Measurements from ENCODE around the gene NPHP4. TPM values are rescaled to one million over a fixed set of nuclear protein-coding genes. Genes with fewer than 3 reads are reported as not detected.

NPHP4 gene
- total and polyA plus RNA-seq, 2 experiments from 2014 or later: 6.4 to 12.7 TPM

- Histone ChIP-seq H3K36me3 (no peaks in the 10 kb centered on the region), H3K4me3 (no peak overlapping the region), H3K4me1 (ENCODE audit: low read depth) (no peaks in the 10 kb centered on the region), H3K27ac (no peak overlapping the region), H3K9me3 (ENCODE audit: low read depth) (no peaks in the 10 kb centered on the region), H3K27me3 (no peaks in the 10 kb centered on the region)
- TF ChIP-seq CTCF (IDR thresholded peaks at IDR 0.05; ENCODE audit: low read depth, low read length): no peak
- no peak for DNase-seq (ENCODE audit: low read depth in 1 of 2, low spot score in 1 of 2)
Observed at GRCh38 chr1:5916572-5917280, 75.5 kb downstream of the NPHP4 start.

- TF ChIP-seq CTCF (IDR thresholded peaks at IDR 0.05; ENCODE audit: low read depth, low read length): peak; percentile 76
- H3K27ac ChIP-seq: no peak overlapping the region
- peak; percentile 20 to 64 for DNase-seq (ENCODE audit: low read depth in 1 of 2, low spot score in 1 of 2)
- H3K27me3 ChIP-seq: no peaks in the 10 kb centered on the region
- no peaks in the 10 kb centered on the region for H3K4me1 ChIP-seq (ENCODE audit: low read depth)
- H3K9me3 ChIP-seq (ENCODE audit: low read depth): no peaks in the 10 kb centered on the region
- no peak overlapping the region for H3K4me3 ChIP-seq
- no peaks in the 10 kb centered on the region for H3K36me3 ChIP-seq
Observed at GRCh38 chr1:5915587-5916571, 76.3 kb downstream of the NPHP4 start.

- TF ChIP-seq CTCF (IDR thresholded peaks at IDR 0.05; ENCODE audit: low read depth, low read length): no peak
- H3K27ac ChIP-seq: no peak overlapping the region
- H3K4me1 ChIP-seq (ENCODE audit: low read depth): no peaks in the 10 kb centered on the region
- no peaks in the 10 kb centered on the region for H3K36me3 ChIP-seq
- no peak for DNase-seq (ENCODE audit: low read depth in 1 of 2, low spot score in 1 of 2)
- no peak overlapping the region for H3K4me3 ChIP-seq
- H3K9me3 ChIP-seq (ENCODE audit: low read depth): no peaks in the 10 kb centered on the region
- H3K27me3 ChIP-seq: no peaks in the 10 kb centered on the region
Observed at GRCh38 chr1:5914676-5915365, 77.4 kb downstream of the NPHP4 start.

GRCh38 chr1:5913876-5914275 lies 78.3 kb downstream of the NPHP4 start:
- Histone ChIP-seq H3K27ac (no peak overlapping the region), H3K9me3 (ENCODE audit: low read depth) (no peaks in the 10 kb centered on the region), H3K4me1 (ENCODE audit: low read depth) (no peaks in the 10 kb centered on the region), H3K4me3 (no peak overlapping the region), H3K36me3 (no peaks in the 10 kb centered on the region), H3K27me3 (no peaks in the 10 kb centered on the region)
- no peak for DNase-seq (ENCODE audit: low read depth in 1 of 2, low spot score in 1 of 2)
- TF ChIP-seq CTCF (IDR thresholded peaks at IDR 0.05; ENCODE audit: low read depth, low read length): no peak

- TF ChIP-seq CTCF (IDR thresholded peaks at IDR 0.05; ENCODE audit: low read depth, low read length): no peak
- Histone ChIP-seq H3K4me3 (no peak overlapping the region), H3K4me1 (ENCODE audit: low read depth) (no peaks in the 10 kb centered on the region), H3K9me3 (ENCODE audit: low read depth) (no peaks in the 10 kb centered on the region), H3K27ac (no peak overlapping the region), H3K27me3 (no peaks in the 10 kb centered on the region), H3K36me3 (no peaks in the 10 kb centered on the region)
- DNase-seq (ENCODE audit: low read depth in 1 of 2, low spot score in 1 of 2): peak in 1 of 2 donors; percentile 14
Observed at GRCh38 chr1:5913078-5913845, 79.0 kb downstream of the NPHP4 start.

Measured in cardiac muscle cell (in vitro differentiated cells and primary cell).